SK-N-MC (cell line): ENCODE measurements around the gene DUSP15.

Experiments
- EZH2 ChIP-seq: fragments of 200-600 bp; sonication (generic); IDR thresholded peaks from one replicate; pipeline ENCODE4 v1.6.1; 2017; ENCODE audit warnings: antibody characterized with exemption
- POLR2AphosphoS5 ChIP-seq: IDR thresholded peaks from 2 replicates; pipeline ENCODE4 v1.6.1; 2012; ENCODE audit warnings: mild to moderate bottlenecking, low read depth, low read length, borderline replicate concordance

DNA sequence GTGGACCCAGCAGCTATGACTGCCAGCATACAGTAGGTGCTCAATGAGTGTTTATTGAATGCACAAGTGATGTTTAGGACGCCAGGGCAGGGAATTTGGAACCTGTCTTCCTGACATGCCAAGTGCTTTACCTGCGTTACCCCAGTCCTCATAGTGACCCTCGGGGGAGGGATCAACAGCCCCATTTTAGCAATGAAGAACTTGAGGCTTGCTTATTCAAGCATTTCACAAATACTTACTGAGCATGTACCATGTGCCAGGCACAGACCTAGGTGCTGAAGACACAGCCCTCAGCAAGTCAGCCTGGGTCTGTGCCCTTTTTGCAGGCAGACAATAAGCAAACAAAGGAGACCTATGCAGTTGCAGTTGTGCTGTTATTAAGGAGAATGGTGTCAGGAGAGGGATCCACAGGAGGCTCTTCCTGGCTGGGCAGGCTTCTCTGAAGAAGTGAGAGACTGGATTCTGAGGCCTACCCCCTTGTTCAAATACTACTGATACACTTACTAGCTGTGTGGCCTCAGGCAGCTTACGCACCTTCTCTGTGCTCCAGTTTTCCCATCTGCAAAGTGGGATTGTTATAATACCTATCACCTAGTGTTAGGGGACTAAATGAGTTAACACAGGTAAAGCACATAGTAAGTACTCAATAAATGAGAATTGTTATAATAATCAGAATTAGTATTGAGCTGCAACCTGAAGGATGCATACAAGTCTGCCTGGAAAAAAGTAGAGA is 39.9 kb upstream of the DUSP15 start:
- TF ChIP-seq EZH2 (no peak), POLR2AphosphoS5 (no peak)
